ENCODE results near the gene CRHBP. TPM values are rescaled to one million over a fixed set of nuclear protein-coding genes. Genes with fewer than 3 reads are reported as not detected.
"Not testable (repeated sequence)": the region's sequence is repeated elsewhere in the genome, so short reads cannot be mapped to it uniquely, and the experiment has no call there.

Gene CRHBP, protein sequence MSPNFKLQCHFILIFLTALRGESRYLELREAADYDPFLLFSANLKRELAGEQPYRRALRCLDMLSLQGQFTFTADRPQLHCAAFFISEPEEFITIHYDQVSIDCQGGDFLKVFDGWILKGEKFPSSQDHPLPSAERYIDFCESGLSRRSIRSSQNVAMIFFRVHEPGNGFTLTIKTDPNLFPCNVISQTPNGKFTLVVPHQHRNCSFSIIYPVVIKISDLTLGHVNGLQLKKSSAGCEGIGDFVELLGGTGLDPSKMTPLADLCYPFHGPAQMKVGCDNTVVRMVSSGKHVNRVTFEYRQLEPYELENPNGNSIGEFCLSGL
- not detected in 2 replicates for total RNA-seq (2014; rRNA removed; shearing (Covaris generic))
- not detected in 2 replicates for polyA plus RNA-seq (2015; cell fraction: cytosol; rRNA removed)
- not detected in 2 replicates for polyA plus RNA-seq (2015; cell fraction: nucleus; rRNA removed)

DNA sequence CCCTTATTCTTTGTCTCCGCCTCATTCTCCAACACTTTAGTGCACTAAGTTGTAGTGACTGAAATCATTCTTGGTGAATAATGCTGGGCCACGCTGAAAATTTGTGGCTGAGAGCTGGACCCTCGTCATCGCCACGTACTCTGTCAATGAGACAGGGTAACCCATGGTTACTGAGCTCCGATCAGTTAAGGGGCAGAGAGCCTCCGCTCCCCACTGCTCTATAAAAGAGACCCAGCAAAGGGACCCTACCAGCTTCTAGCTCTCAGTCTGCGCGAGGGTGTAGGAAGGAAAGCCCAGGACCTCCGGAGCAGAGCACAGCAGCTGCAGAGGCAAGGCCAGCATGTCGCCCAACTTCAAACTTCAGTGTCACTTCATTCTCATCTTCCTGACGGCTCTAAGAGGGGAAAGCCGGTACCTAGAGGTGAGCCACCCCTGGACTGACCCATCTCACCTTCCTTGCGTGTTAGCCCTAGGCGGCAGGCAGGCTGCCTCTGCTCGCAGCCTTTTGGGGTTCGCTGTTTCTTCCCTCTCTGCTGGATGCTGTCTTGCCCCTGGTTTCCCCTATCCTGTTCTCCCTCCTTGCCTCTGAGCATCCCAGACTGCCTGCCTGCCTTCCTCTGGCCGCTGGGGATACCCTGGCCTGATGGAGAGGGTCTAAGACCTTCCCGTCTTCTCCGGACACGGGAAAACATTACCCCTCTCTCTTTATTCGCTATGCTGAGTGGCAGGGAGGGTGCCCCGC lies at the start of gene CRHBP:
TSS of gene CRHBP (plus strand) at position 251 of the 742 bp plus-strand sequence. CDS start at position 341, 90 bp downstream.
- DNase-seq (ENCODE audit: low read depth, low spot score): no peak
- in situ Hi-C loops (cut with HindIII; ENCODE audit: low pct_unique_long_range_greater_than_20kb, low sequenced_read_pairs): no loop called here

- in situ Hi-C loops (cut with HindIII; ENCODE audit: low pct_unique_long_range_greater_than_20kb, low sequenced_read_pairs): no loop called here
- DNase-seq (ENCODE audit: low read depth, low spot score): no peak
These were observed 44.7 kb upstream of the CRHBP start for GRCh38 chr5:76908166-76908565.

DNA sequence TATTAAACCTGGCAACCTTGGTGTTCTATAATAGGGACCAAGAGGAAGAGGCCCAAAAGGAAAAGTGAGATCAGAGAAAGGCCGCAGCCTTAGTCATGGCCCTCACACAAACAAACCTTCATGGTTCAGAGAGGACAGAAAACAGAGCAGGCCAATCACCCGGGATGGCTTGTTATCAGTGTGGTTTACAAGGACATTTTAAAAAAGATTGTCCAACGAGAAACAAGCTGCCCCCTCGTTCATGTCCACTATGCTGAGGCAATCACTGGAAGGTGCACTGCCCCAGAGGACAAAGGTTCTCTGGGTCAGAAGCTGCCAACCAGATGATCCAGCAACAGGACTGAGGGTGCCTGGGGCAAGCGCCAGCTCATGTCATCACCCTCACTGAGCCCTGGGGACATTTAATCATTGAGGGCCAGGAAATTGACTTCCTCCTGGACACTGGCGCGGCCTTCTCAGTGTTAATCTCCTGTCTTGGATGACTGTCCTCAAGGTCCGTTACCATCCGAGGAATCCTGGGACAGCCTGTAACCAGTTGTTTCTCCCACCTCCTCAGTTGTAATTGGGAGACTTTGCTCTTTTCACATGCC lies 42.4 kb upstream of the CRHBP start:
- DNase-seq (ENCODE audit: low read depth, low spot score); in situ Hi-C loops (cut with HindIII; ENCODE audit: low pct_unique_long_range_greater_than_20kb, low sequenced_read_pairs): not testable (repeated sequence)

- in situ Hi-C loops (cut with HindIII; ENCODE audit: low pct_unique_long_range_greater_than_20kb, low sequenced_read_pairs); DNase-seq (ENCODE audit: low read depth, low spot score): not testable (repeated sequence)
These were observed 38.2 kb upstream of the CRHBP start for GRCh38 chr5:76914671-76915070.

DNA sequence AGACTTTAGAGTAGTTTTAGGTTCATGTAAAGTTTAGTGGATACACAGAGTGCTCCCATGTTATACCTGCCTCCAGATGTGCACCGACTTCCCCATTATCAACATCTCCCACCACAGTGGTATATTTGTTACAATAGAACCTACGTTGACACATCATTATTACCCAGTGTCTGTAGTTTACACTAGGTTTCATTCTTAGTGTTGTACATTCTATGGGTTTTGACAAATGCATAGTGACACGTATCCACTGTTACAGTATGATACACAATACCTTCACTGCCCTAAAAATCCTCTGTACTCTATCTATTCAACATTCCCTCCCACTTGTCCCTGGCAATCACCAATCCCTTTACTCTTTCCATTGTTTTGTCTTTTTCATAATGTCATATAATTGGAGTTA lies 34.3 kb upstream of the CRHBP start:
- in situ Hi-C loops (cut with HindIII; ENCODE audit: low pct_unique_long_range_greater_than_20kb, low sequenced_read_pairs): no loop called here
- no peak for DNase-seq (ENCODE audit: low read depth, low spot score)

DNA sequence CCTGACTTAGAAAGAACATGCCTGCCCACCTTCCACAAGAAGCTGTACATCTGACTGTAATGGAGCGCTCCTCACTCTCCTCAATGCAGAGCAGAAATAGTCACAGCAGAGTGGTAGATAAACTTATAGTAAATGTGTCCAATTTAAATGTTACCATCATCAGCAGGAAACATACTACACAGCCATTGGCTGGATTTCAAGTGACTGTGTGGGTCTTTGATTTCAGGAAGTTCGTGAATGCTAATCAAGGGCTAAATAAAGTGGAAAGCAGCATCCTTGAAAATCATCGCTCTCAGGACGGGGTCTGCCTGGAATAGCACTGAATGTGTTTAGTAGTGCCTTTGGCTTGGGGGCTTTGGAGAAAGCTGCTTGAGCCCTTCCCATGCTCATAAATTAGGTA lies 32.4 kb upstream of the CRHBP start:
- in situ Hi-C loops (cut with HindIII; ENCODE audit: low pct_unique_long_range_greater_than_20kb, low sequenced_read_pairs): no loop called here
- DNase-seq (ENCODE audit: low read depth, low spot score): no peak

GRCh38 chr5:76926329-76927105 lies 26.3 kb upstream of the CRHBP start:
- DNase-seq (ENCODE audit: low read depth, low spot score): no peak
- in situ Hi-C loops (cut with HindIII; ENCODE audit: low pct_unique_long_range_greater_than_20kb, low sequenced_read_pairs): no loop called here

- in situ Hi-C loops (cut with HindIII; ENCODE audit: low pct_unique_long_range_greater_than_20kb, low sequenced_read_pairs): no loop called here
- no peak for DNase-seq (ENCODE audit: low read depth, low spot score)
These were observed 24.9 kb upstream of the CRHBP start for GRCh38 chr5:76927961-76928360.

- DNase-seq (ENCODE audit: low read depth, low spot score): no peak
- in situ Hi-C loops (cut with HindIII; ENCODE audit: low pct_unique_long_range_greater_than_20kb, low sequenced_read_pairs): no loop called here
These were observed 22.8 kb upstream of the CRHBP start for GRCh38 chr5:76930083-76930482.

GRCh38 chr5:76938177-76938576 lies 14.7 kb upstream of the CRHBP start:
- in situ Hi-C loops (cut with HindIII; ENCODE audit: low pct_unique_long_range_greater_than_20kb, low sequenced_read_pairs): no loop called here
- no peak for DNase-seq (ENCODE audit: low read depth, low spot score)

GRCh38 chr5:76941000-76941399 lies 11.8 kb upstream of the CRHBP start:
- in situ Hi-C loops (cut with HindIII; ENCODE audit: low pct_unique_long_range_greater_than_20kb, low sequenced_read_pairs): no loop called here
- DNase-seq (ENCODE audit: low read depth, low spot score): no peak

DNA sequence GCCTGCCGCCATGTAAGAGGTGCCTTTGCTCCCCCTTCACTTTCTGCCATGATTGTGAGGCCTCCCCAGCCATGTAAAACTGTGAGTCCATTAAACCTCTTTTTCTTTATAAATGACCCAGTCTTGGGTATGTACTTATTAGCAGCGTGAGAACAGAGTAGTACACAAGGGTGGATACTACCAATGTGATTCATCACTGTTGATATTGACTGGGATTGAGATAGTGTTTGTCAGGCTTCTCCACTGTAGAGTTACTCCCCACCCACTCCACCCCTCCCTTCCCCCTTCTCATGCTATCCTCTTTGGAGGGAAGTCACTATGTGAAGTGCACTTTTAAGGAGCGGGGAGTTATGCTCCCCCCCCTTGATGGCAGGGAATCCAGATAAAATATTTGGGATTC lies 11.4 kb upstream of the CRHBP start:
- in situ Hi-C loops (cut with HindIII; ENCODE audit: low pct_unique_long_range_greater_than_20kb, low sequenced_read_pairs): no loop called here
- no peak for DNase-seq (ENCODE audit: low read depth, low spot score)

DNA sequence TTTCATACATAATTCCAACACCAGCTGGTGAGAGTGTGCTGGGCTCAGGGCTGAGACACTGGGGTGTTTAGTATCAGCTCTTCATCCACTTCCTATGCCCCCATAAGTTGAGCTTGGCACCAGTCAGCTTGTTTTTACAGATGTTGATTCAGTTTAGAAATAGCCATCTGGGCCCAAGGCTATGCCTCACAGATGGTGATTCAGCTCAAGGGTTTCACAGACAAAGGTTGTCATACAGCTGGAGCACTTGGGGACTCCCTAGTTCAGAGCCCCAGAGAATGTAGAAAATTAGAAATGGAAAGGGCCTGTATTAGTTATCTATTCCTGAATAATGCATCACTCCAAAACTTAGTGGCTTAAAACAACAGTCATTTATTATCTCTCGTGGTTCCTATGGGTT lies 10.3 kb upstream of the CRHBP start:
- in situ Hi-C loops (cut with HindIII; ENCODE audit: low pct_unique_long_range_greater_than_20kb, low sequenced_read_pairs): no loop called here
- DNase-seq (ENCODE audit: low read depth, low spot score): no peak

GRCh38 chr5:76943006-76943405 lies 9.8 kb upstream of the CRHBP start:
- in situ Hi-C loops (cut with HindIII; ENCODE audit: low pct_unique_long_range_greater_than_20kb, low sequenced_read_pairs): no loop called here
- DNase-seq (ENCODE audit: low read depth, low spot score): no peak

- in situ Hi-C loops (cut with HindIII; ENCODE audit: low pct_unique_long_range_greater_than_20kb, low sequenced_read_pairs): no loop called here
- no peak for DNase-seq (ENCODE audit: low read depth, low spot score)
These were observed 8.2 kb upstream of the CRHBP start for GRCh38 chr5:76944638-76945037.

DNA sequence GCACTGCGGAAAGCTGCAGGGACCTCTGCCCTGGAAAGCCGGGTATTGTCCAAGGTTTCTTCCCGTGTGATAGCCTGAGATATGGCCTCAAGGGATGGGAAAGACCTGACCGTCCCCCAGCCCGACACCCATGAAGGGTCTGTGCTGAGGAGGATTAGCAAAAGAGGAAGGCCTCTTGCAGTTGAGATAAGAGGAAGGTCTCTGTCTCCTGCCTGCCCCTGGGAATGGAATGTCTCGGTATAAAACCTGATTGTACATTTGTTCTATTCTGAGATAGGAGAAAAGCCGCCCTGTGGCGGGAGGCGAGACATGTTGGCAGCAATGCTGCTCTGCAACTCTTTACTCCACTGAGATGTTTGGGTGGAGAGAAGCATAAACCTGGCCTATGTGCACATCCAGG lies 7.6 kb upstream of the CRHBP start:
- in situ Hi-C loops (cut with HindIII; ENCODE audit: low pct_unique_long_range_greater_than_20kb, low sequenced_read_pairs): not testable (repeated sequence)

DNA sequence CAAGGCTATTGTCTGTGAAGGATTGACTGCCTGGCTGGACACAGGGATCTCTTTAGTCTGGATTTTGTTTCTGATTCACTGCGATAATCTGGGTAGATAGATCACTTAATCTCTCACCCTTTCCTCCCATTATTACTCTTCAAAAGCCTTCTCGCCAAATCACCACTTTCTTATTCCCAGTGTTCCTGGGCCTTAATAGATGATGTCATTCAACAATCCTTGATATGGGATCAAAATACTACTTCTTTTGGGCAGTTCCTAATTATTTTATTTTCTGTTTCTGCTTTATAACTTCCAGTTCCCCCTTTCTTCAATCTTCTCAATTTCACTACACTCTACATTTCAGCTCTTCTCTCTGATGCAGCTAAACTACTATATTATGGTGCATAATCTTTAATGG lies 6.8 kb upstream of the CRHBP start:
- in situ Hi-C loops (cut with HindIII; ENCODE audit: low pct_unique_long_range_greater_than_20kb, low sequenced_read_pairs): no loop called here
- DNase-seq (ENCODE audit: low read depth, low spot score): no peak

More for the DNA sequence above, 7.6 kb upstream of the CRHBP start:
- DNase-seq (ENCODE audit: low read depth, low spot score): not testable (repeated sequence)

DNA sequence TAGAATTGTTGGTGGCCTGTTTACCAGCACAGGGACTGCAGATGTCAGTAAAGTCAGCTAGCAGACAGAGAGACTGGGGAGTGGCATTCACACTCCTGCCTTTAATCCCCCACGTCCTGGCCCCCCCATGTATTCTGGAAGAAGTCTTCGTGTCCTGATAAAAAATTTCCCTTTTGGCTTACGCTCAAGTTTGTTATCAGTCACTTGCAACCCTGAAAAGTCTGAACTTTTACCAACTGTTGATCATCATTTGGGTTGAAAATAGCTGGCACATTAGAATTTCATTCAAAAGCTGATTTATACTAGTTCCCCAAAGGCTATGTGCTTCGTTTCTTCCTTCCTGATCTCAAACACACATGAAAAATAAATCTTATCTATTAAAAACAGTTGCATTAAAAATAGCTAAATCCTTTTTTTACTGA lies 5.8 kb upstream of the CRHBP start:
- in situ Hi-C loops (cut with HindIII; ENCODE audit: low pct_unique_long_range_greater_than_20kb, low sequenced_read_pairs): no loop called here
- DNase-seq (ENCODE audit: low read depth, low spot score): no peak

All from SK-MEL-5 (cell line).